DMS114 treated with DMSO at 0.1 percent for 48 hours (cell line): ENCODE data around the gene TBL2.
"Not testable (repeated sequence)": the region's sequence is repeated elsewhere in the genome, so short reads cannot be mapped to it uniquely, and the experiment has no call there.

ENCODE experiments used
- DNase-seq: peaks from one replicate; lab custom pipeline; 2025; ENCODE audit not compliant: unreplicated experiment; lab: John Stamatoyannopoulos, UW

The TBL2 gene

DNA sequence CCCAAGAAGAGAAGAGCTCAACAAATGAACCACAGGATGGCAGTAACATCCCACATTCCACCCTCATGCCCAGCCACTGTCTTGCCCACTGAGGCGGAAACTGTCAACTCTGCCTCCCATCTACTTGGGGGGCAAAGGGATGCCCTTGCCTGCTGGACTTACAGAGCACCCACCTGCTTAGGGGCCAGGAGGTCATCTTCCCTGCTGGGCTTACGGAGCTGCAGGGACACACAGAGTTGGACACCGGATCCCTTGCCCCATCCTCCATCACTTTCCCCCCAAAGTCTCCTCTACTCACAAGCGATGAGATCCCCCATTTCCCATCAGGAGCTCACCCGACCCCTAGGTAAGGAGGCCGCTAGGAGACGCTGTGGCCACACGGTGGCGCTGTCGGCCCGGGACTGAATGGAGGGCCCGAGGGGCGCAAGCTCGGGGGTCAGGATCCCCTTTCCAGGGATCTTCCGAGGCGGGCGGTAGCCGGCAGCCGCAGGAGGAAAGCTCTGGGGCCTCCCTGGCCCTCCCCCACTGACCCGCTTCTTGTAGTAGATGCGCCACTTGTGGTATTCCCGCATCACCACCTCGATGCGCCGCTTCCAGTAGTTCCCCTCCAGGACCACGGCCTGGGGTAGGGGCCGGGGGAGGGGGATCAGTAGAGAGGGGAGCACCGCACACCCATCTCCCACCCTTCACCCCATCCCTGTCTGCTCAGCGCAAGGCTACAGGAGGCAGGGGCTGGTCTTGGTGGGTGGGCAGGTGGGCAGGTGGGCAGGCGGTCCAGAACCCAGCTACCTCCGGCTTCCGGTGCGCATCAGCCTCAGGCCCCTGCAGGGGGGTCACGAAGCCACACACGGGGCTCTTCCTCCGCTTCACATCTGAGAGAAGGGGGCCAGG, 28.7 kb upstream of the TBL2 start:
- no peak for DNase-seq

DNA sequence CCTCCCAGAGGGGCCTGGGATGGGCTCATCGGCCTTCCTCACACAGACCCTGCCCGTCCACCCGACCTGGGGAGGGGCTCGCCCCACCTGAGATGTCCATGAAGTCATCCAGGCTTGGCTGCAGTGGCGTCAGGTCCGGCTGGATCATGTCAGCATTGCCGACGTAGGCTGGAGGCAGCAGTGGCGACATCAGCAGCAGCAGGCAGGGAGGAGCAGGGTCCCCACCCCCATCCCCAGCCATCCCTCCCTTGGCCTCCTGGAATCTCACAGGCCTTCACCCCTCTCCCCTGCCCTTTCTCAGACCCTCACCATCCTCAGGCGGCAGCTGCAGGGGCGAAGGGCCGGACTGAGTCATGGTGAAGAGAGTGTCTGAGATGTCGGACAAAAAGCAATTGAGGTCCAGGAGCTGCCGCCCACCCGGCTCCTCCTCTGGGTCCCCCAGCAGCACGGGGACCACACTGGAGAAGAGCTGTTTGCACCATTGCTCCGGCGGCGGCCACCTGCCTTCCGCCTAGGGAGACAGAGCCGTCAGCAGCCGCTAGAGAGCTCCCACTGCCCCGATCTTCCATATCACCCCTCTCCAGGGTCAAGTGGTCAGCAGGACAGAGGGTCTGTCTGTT, 27.3 kb upstream of the TBL2 start:
- DNase-seq = no peak

GRCh38 chr7:73602721-73603651, 24.6 kb upstream of the TBL2 start:
- no peak for DNase-seq

DNA sequence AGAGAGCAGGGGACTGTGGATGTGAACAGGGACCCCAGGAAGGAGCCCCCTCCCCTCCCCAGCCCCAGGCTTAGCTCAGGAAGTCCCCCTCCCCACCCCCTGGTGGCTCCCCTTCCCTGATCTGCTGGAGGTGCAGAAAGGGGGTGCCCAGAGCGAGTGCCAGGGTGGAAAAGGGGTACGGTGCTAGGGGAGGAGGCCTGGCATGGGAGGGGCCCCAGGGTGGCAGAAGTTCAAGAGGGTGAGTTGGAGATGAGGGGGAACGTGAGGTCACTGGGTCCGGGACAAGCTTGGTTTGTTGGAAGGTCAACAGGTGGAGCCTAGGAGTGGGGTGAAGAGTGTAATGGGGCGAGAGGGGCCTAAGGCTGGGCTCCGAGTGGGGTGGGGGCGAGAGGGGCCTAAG, 21.5 kb upstream of the TBL2 start:
- no peak for DNase-seq

GRCh38 chr7:73599151-73599882, 20.9 kb upstream of the TBL2 start:
- DNase-seq = no peak

DNA sequence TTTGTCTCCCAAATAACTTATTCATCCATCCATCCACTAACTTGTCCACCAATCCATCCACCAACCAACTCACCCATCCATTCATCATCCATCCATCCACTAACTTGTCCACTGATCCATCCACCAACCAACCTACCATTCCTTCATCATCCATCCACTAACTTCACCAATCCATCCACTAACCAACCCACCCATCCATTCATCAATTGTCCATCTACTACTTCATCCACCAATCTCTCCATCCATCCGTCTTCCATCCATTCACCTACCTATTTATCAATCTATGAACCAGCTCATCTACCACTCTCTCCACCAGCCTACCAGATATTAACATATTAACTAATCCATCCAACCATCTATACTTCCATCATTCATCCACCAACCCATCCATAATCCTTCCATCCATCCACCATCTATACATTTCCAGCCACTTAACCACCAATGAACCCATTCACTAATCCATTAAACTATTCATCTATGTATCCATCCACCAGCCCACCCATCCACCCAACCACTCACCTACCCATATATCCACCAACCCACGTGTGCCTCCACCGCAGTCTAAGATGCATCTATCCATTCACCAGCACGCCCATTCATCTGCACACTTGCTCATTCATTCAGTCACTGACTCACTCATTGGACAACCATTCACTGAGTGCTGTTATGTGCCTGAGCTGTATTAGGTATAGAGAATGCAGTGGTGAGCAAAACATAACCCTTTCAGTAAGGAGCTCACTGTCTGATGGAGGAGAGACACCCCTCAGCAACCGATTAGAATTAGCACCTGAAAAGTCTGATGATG, 19.8 kb upstream of the TBL2 start:
- no peak for DNase-seq

DNA sequence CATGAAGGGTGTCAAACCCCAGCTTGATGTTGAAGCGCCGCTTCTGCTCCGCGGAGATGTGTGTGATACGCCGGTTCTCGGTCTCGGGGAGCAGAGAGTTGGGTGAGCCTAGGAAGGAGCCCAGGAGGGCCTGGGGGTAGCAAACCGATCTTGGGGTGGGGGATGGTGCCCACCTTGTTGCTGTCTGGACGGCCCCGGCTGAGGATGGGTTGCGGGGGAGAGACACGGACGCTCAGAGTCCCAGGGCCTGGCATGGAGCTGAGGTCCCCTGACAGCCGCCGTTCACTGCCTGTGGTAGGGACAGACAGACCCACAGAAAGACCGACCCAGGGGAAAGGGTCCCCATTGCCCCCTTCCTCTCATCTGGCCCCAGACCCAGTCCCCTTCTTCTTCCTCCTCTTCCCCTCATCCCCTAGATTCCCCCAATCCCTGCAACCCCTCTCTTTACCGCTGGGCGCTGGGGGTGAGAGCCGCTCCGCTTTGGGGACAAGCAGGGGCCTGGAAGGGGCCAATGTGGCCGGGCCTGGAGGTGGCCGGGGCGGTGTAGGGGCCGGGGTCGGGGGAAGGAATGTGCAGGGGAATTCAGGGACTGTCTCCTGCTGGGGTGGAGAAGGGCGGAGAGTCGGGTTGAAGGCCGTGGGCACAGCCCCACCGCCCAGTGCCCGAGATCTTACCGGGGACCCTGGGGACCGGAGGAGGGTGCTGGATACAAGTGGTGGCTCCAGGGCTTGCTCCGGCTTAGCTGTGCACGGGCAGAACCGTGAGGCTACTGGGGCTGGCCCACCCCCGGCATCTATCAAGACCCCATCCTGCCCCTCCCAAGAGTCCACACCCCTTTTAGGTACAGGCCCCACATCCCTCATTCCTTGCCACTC, 18.0 kb upstream of the TBL2 start:
- no peak for DNase-seq

DNA sequence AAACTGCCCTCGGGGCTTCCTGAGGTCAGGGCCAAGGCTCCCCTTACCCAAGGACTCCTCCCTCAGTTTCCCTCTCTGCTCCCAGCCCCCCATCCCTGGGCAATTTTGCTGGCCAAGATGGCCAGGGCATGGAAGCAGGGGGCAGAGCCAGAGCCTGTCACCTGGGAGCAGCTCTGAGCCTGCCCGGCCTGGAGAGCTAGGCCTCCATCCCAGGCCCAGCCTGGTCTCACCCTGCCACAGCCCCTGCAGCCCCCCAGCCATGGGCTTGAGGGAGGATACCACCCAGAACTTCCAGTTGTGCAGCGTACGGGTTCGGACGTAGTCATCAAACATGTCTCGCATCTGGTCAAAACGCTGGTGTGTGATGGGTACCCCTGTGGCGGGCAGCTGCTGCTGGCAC, 17.0 kb upstream of the TBL2 start:
- DNase-seq = no peak

DNA sequence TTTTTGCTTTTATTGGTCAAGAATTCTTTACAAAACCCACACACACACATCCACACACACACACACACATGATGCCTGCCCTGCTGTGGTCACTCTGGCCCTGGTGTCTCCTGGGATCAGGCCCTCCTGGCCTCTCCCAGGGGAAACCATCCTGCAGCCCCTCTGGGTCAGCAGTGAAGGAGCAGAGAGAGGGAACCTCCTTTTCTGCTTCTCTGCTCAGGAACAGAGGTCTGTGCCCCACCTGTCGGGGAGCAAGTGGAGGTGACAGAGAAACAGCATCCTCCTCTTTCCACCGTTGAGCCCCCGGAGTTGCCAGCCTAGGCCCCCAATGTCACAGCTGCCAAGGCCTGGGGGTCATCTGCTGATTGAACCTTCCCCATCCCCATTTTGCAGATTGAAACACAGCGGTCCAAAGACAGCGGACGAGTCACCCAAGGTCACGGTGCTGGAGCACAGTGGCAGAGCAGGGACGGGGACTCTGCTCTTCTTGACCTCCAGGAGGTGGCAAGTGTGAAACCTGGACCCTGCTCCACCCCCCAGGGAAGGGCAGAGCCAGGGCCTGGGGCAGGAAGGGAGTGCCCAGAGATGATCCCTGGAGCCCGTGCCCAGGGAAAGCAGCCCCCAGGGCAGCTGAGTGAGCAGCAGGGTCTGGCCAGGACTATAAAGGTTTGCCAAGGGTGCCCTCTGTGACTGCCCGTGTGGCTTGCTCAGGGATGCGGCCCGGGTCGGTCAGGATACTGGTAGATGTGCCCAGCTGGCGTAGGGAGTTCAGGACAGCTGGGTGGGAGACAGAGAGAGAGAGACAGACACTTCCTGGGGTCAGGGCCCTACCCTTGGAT, 15.0 kb upstream of the TBL2 start:
- no peak for DNase-seq

GRCh38 chr7:73586911-73587310, 8.5 kb upstream of the TBL2 start:
- DNase-seq = no peak

DNA sequence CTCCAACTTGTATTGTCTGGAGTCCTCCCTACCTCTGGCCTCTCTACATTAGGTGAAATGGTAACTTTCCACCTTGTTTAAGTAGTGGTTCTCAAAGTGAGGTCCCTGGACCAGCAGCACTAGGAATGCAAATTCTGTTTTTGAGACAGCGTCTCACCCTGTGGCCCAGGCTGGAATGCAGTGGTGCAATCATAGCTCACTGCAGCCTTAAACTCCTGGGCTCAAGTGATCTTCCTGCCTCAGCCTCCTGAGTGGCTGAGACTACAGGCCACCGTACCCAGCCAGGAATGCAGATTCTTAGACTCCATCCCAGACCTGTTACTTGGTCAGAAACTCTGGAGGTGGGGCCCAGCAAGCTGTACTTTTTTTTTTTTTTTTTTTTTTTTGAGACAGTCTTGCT, 6.8 kb upstream of the TBL2 start:
- no peak for DNase-seq

DNA sequence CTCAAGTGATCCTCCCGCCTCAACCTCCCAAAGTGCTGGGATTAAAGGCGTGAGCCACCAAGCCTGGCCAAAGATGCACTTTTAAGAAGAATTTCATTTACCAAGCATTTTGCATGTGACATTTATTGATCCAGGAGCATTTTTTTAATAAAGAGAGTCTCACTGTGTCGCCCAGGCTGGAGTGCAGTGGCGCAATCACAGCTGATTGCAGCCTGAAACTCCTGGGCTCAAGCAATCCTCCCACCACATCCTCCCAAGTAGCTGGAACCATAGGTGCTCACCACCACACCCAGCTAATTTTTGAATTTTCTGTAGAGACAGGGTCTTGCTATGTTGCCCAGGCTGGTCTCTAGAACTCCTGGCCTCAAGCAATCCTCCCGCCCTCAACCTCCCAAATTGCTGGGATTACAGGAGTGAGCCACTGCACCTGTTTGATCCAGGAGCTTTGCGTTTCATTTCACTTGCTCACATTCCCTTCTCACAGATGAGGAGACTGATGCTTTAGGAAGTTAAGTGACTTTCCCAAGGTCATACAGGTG, 4.4 kb upstream of the TBL2 start:
- DNase-seq = no peak

- DNase-seq = not testable (repeated sequence)
These were observed 2.6 kb upstream of the TBL2 start for GRCh38 chr7:73581006-73581405.

DNA sequence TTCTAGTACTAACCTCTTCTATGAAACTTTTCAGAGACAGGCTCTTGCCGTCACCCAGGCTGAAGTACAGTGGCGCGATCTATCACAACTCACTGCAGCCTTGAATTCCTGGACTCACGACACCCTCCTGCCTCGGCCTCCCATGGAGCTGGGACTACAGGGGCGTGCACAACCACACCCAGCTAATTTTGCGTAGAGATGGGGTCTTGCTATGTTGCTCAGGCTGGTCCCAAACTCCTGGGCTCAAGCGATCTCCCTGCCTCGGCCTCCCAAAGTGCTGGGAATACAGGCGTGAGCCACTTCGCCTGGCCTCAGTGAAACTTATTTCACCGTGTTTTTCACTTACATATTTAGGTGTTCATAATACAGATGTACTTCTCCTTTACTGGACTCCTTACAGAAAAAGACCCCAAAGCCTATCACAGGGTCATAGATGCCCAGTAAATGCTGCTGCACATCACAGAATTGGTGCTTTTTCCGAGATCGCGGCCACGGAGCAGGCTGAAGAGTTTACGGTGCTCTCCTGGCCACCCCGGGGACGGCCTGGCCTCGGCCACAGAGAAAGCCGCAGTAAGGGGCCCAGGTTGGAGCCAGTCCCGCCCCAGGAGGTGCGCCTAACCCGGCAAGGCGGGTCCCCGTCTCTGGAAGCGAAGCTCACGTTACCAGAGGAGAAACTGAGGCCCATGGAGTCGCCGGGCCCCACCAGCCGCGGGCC, 595 bp downstream of the TBL2 start:
- DNase-seq = no peak

- no peak for DNase-seq
These were observed 4.6 kb downstream of the TBL2 start for GRCh38 chr7:73573791-73574190.

- no peak for DNase-seq
These were observed 5.1 kb downstream of the TBL2 start for GRCh38 chr7:73573276-73573675.

DNA sequence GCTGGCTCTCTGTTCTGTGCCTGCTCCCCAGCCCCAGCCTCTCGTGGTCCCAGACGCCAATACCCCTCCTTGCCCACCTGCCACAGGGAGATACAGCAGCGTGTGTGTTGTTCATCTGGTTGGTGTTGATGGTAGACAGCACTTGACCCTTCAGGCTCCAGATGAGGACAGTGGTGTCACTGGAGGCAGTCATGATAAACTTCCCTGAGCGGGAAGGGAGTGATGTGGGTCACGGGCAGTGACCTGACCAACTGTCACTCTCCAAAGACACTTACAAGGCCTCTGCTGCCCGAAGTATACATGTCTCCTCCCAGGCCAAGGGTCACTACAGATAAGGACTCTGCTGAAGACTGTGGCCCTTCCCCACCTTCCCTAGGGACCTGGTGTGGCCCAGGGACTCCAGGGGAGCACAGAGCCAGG, 5.6 kb downstream of the TBL2 start:
- DNase-seq = no peak
